Peyer's patch (tissue), 4 donors: ENCODE results near the gene KANSL1. TPM values are rescaled to one million over a fixed set of nuclear protein-coding genes. Genes with fewer than 3 reads are reported as not detected.

Experiments
- DNase-seq, 3 donors: peaks; one replicate each; pipeline ENCODE4 v3.0.0-alpha.2; 2017 to 2019
- H3K27ac ChIP-seq, 4 donors: fragments of 200-600 bp; sonication (generic); one replicate each; pipeline ENCODE4 v1.5.1; 2016 to 2019
- H3K27me3 ChIP-seq, 2 donors: fragments of 200-600 bp; sonication (generic); one replicate each; pipeline ENCODE4 v1.5.1; 2019
- H3K36me3 ChIP-seq, 3 donors: fragments of 200-600 bp; sonication (generic); one replicate each; pipeline ENCODE4 v1.5.1; 2016 to 2019
- H3K4me1 ChIP-seq, 4 donors: fragments of 200-600 bp; sonication (generic); one replicate each; pipeline ENCODE4 v1.5.1; 2016 to 2019
- H3K4me3 ChIP-seq, 4 donors: fragments of 200-600 bp; sonication (generic); 1 replicate in 3 of 4; 2 replicates in 1 of 4; pipeline ENCODE4 v1.5.1; 2016 to 2019; ENCODE audit warnings: mild to moderate bottlenecking in 1 of 4
- H3K9me3 ChIP-seq, 4 donors: fragments of 200-600 bp; sonication (generic); one replicate each; pipeline ENCODE4 v1.5.1; 2016 to 2019; ENCODE audit warnings: mild to moderate bottlenecking in 1 of 4
- POLR2A ChIP-seq, 2 donors: fragments of 450-650 bp; IDR thresholded peaks; one replicate each; pipeline ENCODE4 v1.5.1; 2017; ENCODE audit warnings: antibody characterized with exemption in 2 of 2, mild to moderate bottlenecking in 2 of 2, moderate library complexity in 2 of 2
- total RNA-seq, 4 donors: library from RNA; depleted of rRNA; stranded (reverse); fragments of >200 nt; gene quantifications; one replicate each; pipeline ENCODE4 v1.1.0, GENCODE V29; 2016
- TF ChIP-seq, protein P1 (sequence below), 6 experiments: fragments of 450-650 bp in 4 of 6; fragments of 200-600 bp in 2 of 6; sonication (generic) in 1 of 6; IDR thresholded peaks; one replicate each; pipeline ENCODE4 v1.5.1; 2017 to 2019; ENCODE audit warnings: antibody characterized with exemption in 6 of 6, mild to moderate bottlenecking in 3 of 6, moderate library complexity in 1 of 6

The KANSL1 gene
- total RNA-seq, 4 donors from 2014 or later: 97.6 to 328 (median 141) TPM

DNA sequence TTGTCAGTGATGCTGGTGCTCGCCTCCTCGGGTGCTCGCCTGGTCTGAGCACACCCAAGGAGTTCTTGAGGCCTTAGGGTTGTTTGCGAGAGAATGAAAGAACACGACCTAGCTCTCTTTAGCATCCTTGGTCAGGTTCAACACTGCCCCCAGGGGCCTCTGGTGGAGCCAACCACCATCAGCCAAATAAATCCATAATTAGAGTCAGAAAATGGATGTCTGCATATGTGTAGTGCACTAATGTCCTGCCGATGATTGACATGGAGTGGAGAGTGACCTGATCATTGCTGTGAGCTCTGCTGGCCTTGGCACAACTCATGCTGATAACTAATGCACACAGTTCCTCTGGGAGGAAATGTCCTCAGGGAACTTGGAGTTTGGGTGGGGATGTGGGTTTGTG, 202.3 kb downstream of the KANSL1 start:
- Histone ChIP-seq H3K4me1 (no peaks in the 10 kb centered on the region), H3K27ac (no peak overlapping the region), H3K9me3 (no peaks in the 10 kb centered on the region), H3K4me3 (no peak overlapping the region), H3K36me3 (no peaks in the 10 kb centered on the region), H3K27me3 (no peaks in the 10 kb centered on the region)
- no peak for DNase-seq
- TF ChIP-seq POLR2A (IDR thresholded peaks at IDR 0.05): no peak
- TF ChIP-seq, protein P1, sequence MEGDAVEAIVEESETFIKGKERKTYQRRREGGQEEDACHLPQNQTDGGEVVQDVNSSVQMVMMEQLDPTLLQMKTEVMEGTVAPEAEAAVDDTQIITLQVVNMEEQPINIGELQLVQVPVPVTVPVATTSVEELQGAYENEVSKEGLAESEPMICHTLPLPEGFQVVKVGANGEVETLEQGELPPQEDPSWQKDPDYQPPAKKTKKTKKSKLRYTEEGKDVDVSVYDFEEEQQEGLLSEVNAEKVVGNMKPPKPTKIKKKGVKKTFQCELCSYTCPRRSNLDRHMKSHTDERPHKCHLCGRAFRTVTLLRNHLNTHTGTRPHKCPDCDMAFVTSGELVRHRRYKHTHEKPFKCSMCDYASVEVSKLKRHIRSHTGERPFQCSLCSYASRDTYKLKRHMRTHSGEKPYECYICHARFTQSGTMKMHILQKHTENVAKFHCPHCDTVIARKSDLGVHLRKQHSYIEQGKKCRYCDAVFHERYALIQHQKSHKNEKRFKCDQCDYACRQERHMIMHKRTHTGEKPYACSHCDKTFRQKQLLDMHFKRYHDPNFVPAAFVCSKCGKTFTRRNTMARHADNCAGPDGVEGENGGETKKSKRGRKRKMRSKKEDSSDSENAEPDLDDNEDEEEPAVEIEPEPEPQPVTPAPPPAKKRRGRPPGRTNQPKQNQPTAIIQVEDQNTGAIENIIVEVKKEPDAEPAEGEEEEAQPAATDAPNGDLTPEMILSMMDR (IDR thresholded peaks at IDR 0.05): no peak

DNA sequence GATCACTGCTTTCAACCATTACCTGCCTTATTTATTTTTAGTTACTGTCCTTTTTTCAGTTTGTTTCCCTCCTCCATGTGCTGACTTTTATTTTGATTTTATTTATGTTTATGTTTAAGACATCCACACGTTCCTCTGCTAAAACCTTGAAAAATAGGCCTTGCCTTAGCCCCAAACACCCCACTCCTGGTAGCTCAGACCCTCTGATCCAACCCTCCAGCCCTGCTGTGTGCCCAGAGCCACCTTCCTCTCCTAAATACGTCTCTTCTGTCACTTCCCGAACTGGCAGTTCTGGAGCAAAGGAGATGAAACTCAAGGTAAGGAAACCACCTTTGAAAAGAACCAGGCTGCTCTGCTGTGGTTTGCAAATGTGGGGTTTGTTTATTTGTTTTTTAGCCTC, 203.5 kb downstream of the KANSL1 start:
- TF ChIP-seq, protein P1 (IDR thresholded peaks at IDR 0.05): no peak
- TF ChIP-seq POLR2A (IDR thresholded peaks at IDR 0.05): no peak
- Histone ChIP-seq H3K4me3 (no peak overlapping the region), H3K4me1 (no peaks in the 10 kb centered on the region), H3K9me3 (no peaks in the 10 kb centered on the region), H3K36me3 (no peaks in the 10 kb centered on the region), H3K27ac (no peak overlapping the region), H3K27me3 (no peaks in the 10 kb centered on the region)
- DNase-seq: no peak

DNA sequence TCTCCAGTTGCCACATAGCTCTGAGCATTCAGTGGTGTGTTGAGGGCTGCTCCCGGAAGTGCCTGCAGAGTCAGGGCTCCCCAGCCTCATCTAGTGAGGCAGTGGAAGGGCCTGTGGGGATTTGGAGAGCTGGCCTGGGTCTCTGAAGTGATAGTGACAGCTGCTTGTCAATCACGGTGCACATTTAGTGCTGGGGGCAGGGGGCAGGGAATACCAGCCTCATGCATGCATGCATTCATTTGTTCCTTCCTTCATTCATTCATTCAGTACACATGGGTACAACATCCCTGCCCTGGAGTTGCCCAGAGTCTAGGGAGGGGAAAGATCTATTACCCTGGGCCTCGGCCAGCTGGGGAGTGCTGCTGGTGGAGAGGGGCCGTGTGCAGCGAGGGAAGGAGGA, 205.5 kb downstream of the KANSL1 start:
- no peak for DNase-seq
- H3K9me3 ChIP-seq: no peaks in the 10 kb centered on the region
- H3K27me3 ChIP-seq: no peaks in the 10 kb centered on the region
- H3K36me3 ChIP-seq: no peaks in the 10 kb centered on the region
- no peak overlapping the region for H3K4me3 ChIP-seq
- H3K4me1 ChIP-seq: no peaks in the 10 kb centered on the region
- H3K27ac ChIP-seq: no peak overlapping the region
- TF ChIP-seq, protein P1 (IDR thresholded peaks at IDR 0.05): no peak
- no peak for TF ChIP-seq POLR2A (IDR thresholded peaks at IDR 0.05)

DNA sequence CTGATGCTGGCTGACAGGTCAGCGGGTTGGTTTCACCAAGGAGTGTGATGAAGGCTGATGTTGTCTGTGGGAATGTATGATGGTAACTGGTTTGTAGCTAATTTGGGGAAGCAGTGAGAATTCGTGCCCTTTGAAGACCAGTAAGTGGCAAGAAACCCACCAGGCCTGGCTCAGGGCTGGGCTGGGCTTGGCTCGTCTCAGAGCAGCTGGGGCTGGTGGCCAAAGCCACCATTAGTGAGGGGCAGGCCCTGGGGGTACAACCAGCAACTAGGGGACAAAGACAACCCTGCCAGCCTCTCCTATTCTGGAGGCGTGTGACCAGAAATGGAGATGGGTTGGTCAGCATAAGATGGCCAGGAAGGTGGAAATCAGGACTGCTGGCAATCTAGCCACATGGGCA, 207.2 kb downstream of the KANSL1 start:
- no peaks in the 10 kb centered on the region for H3K9me3 ChIP-seq
- no peak for TF ChIP-seq POLR2A (IDR thresholded peaks at IDR 0.05)
- TF ChIP-seq, protein P1 (IDR thresholded peaks at IDR 0.05): no peak
- H3K4me3 ChIP-seq: no peak overlapping the region
- no peaks in the 10 kb centered on the region for H3K27me3 ChIP-seq
- no peaks in the 10 kb centered on the region for H3K4me1 ChIP-seq
- H3K36me3 ChIP-seq: no peaks in the 10 kb centered on the region
- DNase-seq: no peak
- no peak overlapping the region for H3K27ac ChIP-seq

DNA sequence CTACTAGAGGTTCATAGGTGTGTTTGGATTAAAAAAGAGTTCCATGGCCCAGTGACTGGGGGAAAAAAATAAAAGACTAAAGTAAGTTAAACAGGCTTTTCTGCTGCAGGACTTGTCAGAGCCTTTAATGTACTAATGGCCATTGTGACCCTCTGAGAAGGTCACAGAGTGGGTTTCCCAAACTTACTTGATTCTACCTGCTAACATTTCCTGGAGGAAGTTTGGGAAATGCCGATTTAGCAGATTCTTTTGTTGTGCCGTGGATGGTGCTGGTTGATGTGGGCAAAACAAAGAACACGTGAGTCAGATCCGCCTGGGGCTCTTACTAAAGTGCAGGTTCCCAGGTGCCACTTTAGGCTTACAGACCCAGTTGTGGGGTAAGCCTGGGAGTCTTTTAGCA, 207.8 kb downstream of the KANSL1 start:
- TF ChIP-seq, protein P1 (IDR thresholded peaks at IDR 0.05): no peak
- TF ChIP-seq POLR2A (IDR thresholded peaks at IDR 0.05): no peak
- no peaks in the 10 kb centered on the region for H3K4me1 ChIP-seq
- DNase-seq: no peak
- no peak overlapping the region for H3K27ac ChIP-seq
- no peaks in the 10 kb centered on the region for H3K36me3 ChIP-seq
- H3K27me3 ChIP-seq: no peaks in the 10 kb centered on the region
- H3K4me3 ChIP-seq: no peak overlapping the region
- H3K9me3 ChIP-seq: no peaks in the 10 kb centered on the region

DNA sequence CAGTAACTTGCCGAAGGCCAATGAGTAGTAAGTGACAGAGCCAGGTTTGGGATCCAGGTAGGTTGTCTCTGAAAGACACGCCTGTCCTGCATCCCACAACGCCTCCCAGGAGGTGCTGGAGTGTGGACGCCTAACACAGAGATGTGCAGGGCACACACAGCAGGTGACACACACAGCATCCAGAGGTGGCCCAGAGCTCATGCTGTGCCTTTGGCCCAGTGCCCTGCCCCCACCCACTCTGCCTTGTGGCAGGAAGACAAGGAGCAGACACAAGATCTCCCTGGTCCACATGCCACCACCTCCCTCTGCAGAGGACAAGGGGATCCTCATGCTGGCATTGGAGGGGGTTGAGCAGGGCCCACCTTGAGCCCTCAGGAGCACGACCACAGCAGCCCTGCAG, 208.9 kb downstream of the KANSL1 start:
- TF ChIP-seq, protein P1 (IDR thresholded peaks at IDR 0.05): no peak
- TF ChIP-seq POLR2A (IDR thresholded peaks at IDR 0.05): no peak
- Histone ChIP-seq H3K27me3 (no peaks in the 10 kb centered on the region), H3K9me3 (no peaks in the 10 kb centered on the region)

More for the DNA sequence above, 208.9 kb downstream of the KANSL1 start:
- H3K27ac ChIP-seq: no peak overlapping the region
- no peak overlapping the region for H3K4me3 ChIP-seq
- DNase-seq: no peak
- no peaks in the 10 kb centered on the region for H3K4me1 ChIP-seq
- H3K36me3 ChIP-seq: no peaks in the 10 kb centered on the region
